ENCODE measurements around the gene FIBCD1.

- no peak for TF ChIP-seq CTCF (IDR thresholded peaks at IDR 0.05)
- TF ChIP-seq POLR2AphosphoS5 (IDR thresholded peaks at IDR 0.05) = no peak
- no peak for TF ChIP-seq POLR2A (IDR thresholded peaks at IDR 0.05)
Observed at GRCh38 chr9:130894546-130894945, 44.5 kb downstream of the FIBCD1 start.

All from suprapubic skin (tissue), 4 donors.